DOHH2 (cell line): ENCODE measurements around the gene PLA2G7.

Experiments used
- CTCF ChIP-seq: fragments of 200-600 bp; sonication (generic); IDR thresholded peaks from one replicate; pipeline ENCODE4 v1.5.1; 2014; ENCODE audit warnings: antibody characterized with exemption, mild to moderate bottlenecking, low read depth, low read length; ENCODE audit not compliant: poor library complexity, severe bottlenecking
- EZH2phosphoT487 ChIP-seq: fragments of 200-600 bp; sonication (generic); IDR thresholded peaks from 2 replicates; pipeline ENCODE4 v1.6.1; 2017; ENCODE audit warnings: borderline replicate concordance, mild to moderate bottlenecking, antibody characterized with exemption, low read length, moderate library complexity, mixed read lengths

GRCh38 chr6:46758960-46759753 lies 24.0 kb upstream of the PLA2G7 start:
- TF ChIP-seq CTCF (no peak), EZH2phosphoT487 (no peak)
